ENCODE data around the gene GUK1.

Gene GUK1

GRCh38 chr1:228134591-228134990, 5.5 kb upstream of the GUK1 start:
- WGBS, result 88% methylated on average over 12 of the region's 12 CpGs
- Histone ChIP-seq H3K9me3 (ENCODE audit: control insufficient read depth, low read length) (no peaks in the 10 kb centered on the region), H2BK15ac (ENCODE audit: low read depth, poor library complexity, severe bottlenecking) (no peak overlapping the region), H3K18ac (ENCODE audit: low read depth in 1 of 2, low read length in 2 of 2) (no peak overlapping the region), H3K9ac (ENCODE audit: low read length) (no peak overlapping the region), H3K4me3 (ENCODE audit: insufficient read depth in 1 of 2, low read depth in 1 of 2, low read length in 2 of 2) (peak overlapping the region in 1 of 2 experiments; percentile 2), H3K79me1 (replicated peaks; ENCODE audit: low read length, poor library complexity, severe bottlenecking) (no peaks in the 10 kb centered on the region), H2BK5ac (ENCODE audit: low read depth, low read length, poor library complexity, severe bottlenecking) (no peak overlapping the region), H3K27ac (ENCODE audit: low read length, poor library complexity, severe bottlenecking) (no peak overlapping the region), H2BK12ac (ENCODE audit: low read length in 2 of 2) (no peak overlapping the region), H3K4me1 (ENCODE audit: control insufficient read depth, insufficient read depth, low read depth, low read length) (peaks cover 2% of the 10 kb centered on the region), H3K36me3 (ENCODE audit: control insufficient read depth in 1 of 2, insufficient read depth in 2 of 2, low read depth in 1 of 2, low read length in 2 of 2) (no peaks in the 10 kb centered on the region), H4K8ac (ENCODE audit: low read length) (no peak overlapping the region), H2BK120ac (ENCODE audit: low read depth, low read length) (no peak overlapping the region), H3K4ac (ENCODE audit: low read depth in 1 of 2, low read length in 2 of 2) (no peak overlapping the region), H4K91ac (ENCODE audit: low read length) (no peak overlapping the region), H3K4me2 (ENCODE audit: low read length, poor library complexity, severe bottlenecking) (no peak overlapping the region), H2AFZ (ENCODE audit: low read depth, low read length) (no peak overlapping the region), H3K14ac (ENCODE audit: low read length in 2 of 2) (peak overlapping the region in 1 of 2 experiments; percentile 15), H3K23ac (ENCODE audit: low read length in 2 of 2) (no peak overlapping the region), H3K27me3 (ENCODE audit: control insufficient read depth in 1 of 2, insufficient read depth in 1 of 2, low read length in 2 of 2) (peaks cover 24 to 40% of the 10 kb centered on the region in 2 experiments), H2AK5ac (ENCODE audit: low read length, severe bottlenecking) (no peak overlapping the region)
- DNase-seq, result no peak

- no peak overlapping the region for H4K91ac ChIP-seq (ENCODE audit: low read length)
- H3K36me3 ChIP-seq (ENCODE audit: control insufficient read depth in 1 of 2, insufficient read depth in 2 of 2, low read depth in 1 of 2, low read length in 2 of 2), result peaks cover 0 to 6% of the 10 kb centered on the region in 2 experiments
- no peak overlapping the region for H3K27ac ChIP-seq (ENCODE audit: low read length, poor library complexity, severe bottlenecking)
- no peak overlapping the region for H2BK12ac ChIP-seq (ENCODE audit: low read length in 2 of 2)
- no peak overlapping the region for H2BK120ac ChIP-seq (ENCODE audit: low read depth, low read length)
- no peaks in the 10 kb centered on the region for H3K79me1 ChIP-seq (replicated peaks; ENCODE audit: low read length, poor library complexity, severe bottlenecking)
- H3K4me3 ChIP-seq (ENCODE audit: insufficient read depth in 1 of 2, low read depth in 1 of 2, low read length in 2 of 2), result no peak overlapping the region
- H2AK5ac ChIP-seq (ENCODE audit: low read length, severe bottlenecking), result no peak overlapping the region
- no peak overlapping the region for H3K18ac ChIP-seq (ENCODE audit: low read depth in 1 of 2, low read length in 2 of 2)
- no peak for DNase-seq
- H2BK15ac ChIP-seq (ENCODE audit: low read depth, poor library complexity, severe bottlenecking), result no peak overlapping the region
- no peak overlapping the region for H3K9ac ChIP-seq (ENCODE audit: low read length)
- H3K14ac ChIP-seq (ENCODE audit: low read length in 2 of 2), result no peak overlapping the region
- no peak overlapping the region for H2AFZ ChIP-seq (ENCODE audit: low read depth, low read length)
- no peak overlapping the region for H2BK5ac ChIP-seq (ENCODE audit: low read depth, low read length, poor library complexity, severe bottlenecking)
- no peak overlapping the region for H3K4ac ChIP-seq (ENCODE audit: low read depth in 1 of 2, low read length in 2 of 2)
- H3K4me1 ChIP-seq (ENCODE audit: control insufficient read depth, insufficient read depth, low read depth, low read length), result peaks cover 10% of the 10 kb centered on the region
- H3K4me2 ChIP-seq (ENCODE audit: low read length, poor library complexity, severe bottlenecking), result no peak overlapping the region
- no peaks in the 10 kb centered on the region for H3K9me3 ChIP-seq (ENCODE audit: control insufficient read depth, low read length)
- WGBS, result 60% methylated on average over 1 of the region's 1 CpG
- no peak overlapping the region for H4K8ac ChIP-seq (ENCODE audit: low read length)
- no peak overlapping the region for H3K23ac ChIP-seq (ENCODE audit: low read length in 2 of 2)
- peaks cover 24 to 34% of the 10 kb centered on the region in 2 experiments for H3K27me3 ChIP-seq (ENCODE audit: control insufficient read depth in 1 of 2, insufficient read depth in 1 of 2, low read length in 2 of 2)
These were observed 3.2 kb upstream of the GUK1 start for GRCh38 chr1:228136901-228137300.

GRCh38 chr1:228139406-228139930, 611 bp upstream of the GUK1 start:
- Histone ChIP-seq H3K9ac (ENCODE audit: low read length) (peak overlapping the region; percentile 98), H3K4me2 (ENCODE audit: low read length, poor library complexity, severe bottlenecking) (peak overlapping the region; percentile 72), H3K18ac (ENCODE audit: low read depth in 1 of 2, low read length in 2 of 2) (peak overlapping the region; percentile 54 to 78), H2BK5ac (ENCODE audit: low read depth, low read length, poor library complexity, severe bottlenecking) (no peak overlapping the region), H3K4ac (ENCODE audit: low read depth in 1 of 2, low read length in 2 of 2) (peak overlapping the region in 1 of 2 experiments; percentile 41), H4K8ac (ENCODE audit: low read length) (peak overlapping the region; percentile 94), H2BK15ac (ENCODE audit: low read depth, poor library complexity, severe bottlenecking) (no peak overlapping the region), H2BK12ac (ENCODE audit: low read length in 2 of 2) (no peak overlapping the region), H2BK120ac (ENCODE audit: low read depth, low read length) (peak overlapping the region; percentile 44), H3K79me1 (replicated peaks; ENCODE audit: low read length, poor library complexity, severe bottlenecking) (no peaks in the 10 kb centered on the region), H2AFZ (ENCODE audit: low read depth, low read length) (peak overlapping the region; percentile 65), H3K14ac (ENCODE audit: low read length in 2 of 2) (no peak overlapping the region), H3K4me3 (ENCODE audit: insufficient read depth in 1 of 2, low read depth in 1 of 2, low read length in 2 of 2) (peak overlapping the region; percentile 98 to 99), H3K27ac (ENCODE audit: low read length, poor library complexity, severe bottlenecking) (peak overlapping the region; percentile 43), H2AK5ac (ENCODE audit: low read length, severe bottlenecking) (no peak overlapping the region), H3K4me1 (ENCODE audit: control insufficient read depth, insufficient read depth, low read depth, low read length) (peaks cover 33% of the 10 kb centered on the region), H3K23ac (ENCODE audit: low read length in 2 of 2) (no peak overlapping the region), H3K36me3 (ENCODE audit: control insufficient read depth in 1 of 2, insufficient read depth in 2 of 2, low read depth in 1 of 2, low read length in 2 of 2) (peaks cover 0 to 27% of the 10 kb centered on the region in 2 experiments), H3K9me3 (ENCODE audit: control insufficient read depth, low read length) (no peaks in the 10 kb centered on the region), H4K91ac (ENCODE audit: low read length) (no peak overlapping the region), H3K27me3 (ENCODE audit: control insufficient read depth in 1 of 2, insufficient read depth in 1 of 2, low read length in 2 of 2) (peaks cover 18 to 27% of the 10 kb centered on the region in 2 experiments)
- DNase-seq, result no peak
- WGBS, result 31% methylated on average over 30 of the region's 30 CpGs

GRCh38 chr1:228140724-228141225, 696 bp downstream of the GUK1 start:
- no peaks in the 10 kb centered on the region for H3K9me3 ChIP-seq (ENCODE audit: control insufficient read depth, low read length)
- H3K4me3 ChIP-seq (ENCODE audit: insufficient read depth in 1 of 2, low read depth in 1 of 2, low read length in 2 of 2), result peak overlapping the region; percentile 98 to 99
- H3K23ac ChIP-seq (ENCODE audit: low read length in 2 of 2), result peak overlapping the region in 1 of 2 experiments; percentile 92
- peak overlapping the region; percentile 98 for H3K9ac ChIP-seq (ENCODE audit: low read length)
- peaks cover 1% of the 10 kb centered on the region for H3K79me1 ChIP-seq (replicated peaks; ENCODE audit: low read length, poor library complexity, severe bottlenecking)
- H3K4me2 ChIP-seq (ENCODE audit: low read length, poor library complexity, severe bottlenecking), result peak overlapping the region; percentile 80
- no peak overlapping the region for H4K8ac ChIP-seq (ENCODE audit: low read length)
- no peak overlapping the region for H2AK5ac ChIP-seq (ENCODE audit: low read length, severe bottlenecking)
- no peak overlapping the region for H2BK5ac ChIP-seq (ENCODE audit: low read depth, low read length, poor library complexity, severe bottlenecking)
- H3K18ac ChIP-seq (ENCODE audit: low read depth in 1 of 2, low read length in 2 of 2), result peak overlapping the region in 1 of 2 experiments; percentile 97
- H3K36me3 ChIP-seq (ENCODE audit: control insufficient read depth in 1 of 2, insufficient read depth in 2 of 2, low read depth in 1 of 2, low read length in 2 of 2), result peaks cover 5 to 40% of the 10 kb centered on the region in 2 experiments
- 19% methylated on average over 25 of the region's 25 CpGs for WGBS
- H3K4ac ChIP-seq (ENCODE audit: low read depth in 1 of 2, low read length in 2 of 2), result peak overlapping the region; percentile 73 to 95
- H4K91ac ChIP-seq (ENCODE audit: low read length), result peak overlapping the region; percentile 99
- no peak overlapping the region for H2BK12ac ChIP-seq (ENCODE audit: low read length in 2 of 2)
- H3K27me3 ChIP-seq (ENCODE audit: control insufficient read depth in 1 of 2, insufficient read depth in 1 of 2, low read length in 2 of 2), result peaks cover 10 to 14% of the 10 kb centered on the region in 2 experiments
- H2AFZ ChIP-seq (ENCODE audit: low read depth, low read length), result peak overlapping the region; percentile 84
- peaks cover 35% of the 10 kb centered on the region for H3K4me1 ChIP-seq (ENCODE audit: control insufficient read depth, insufficient read depth, low read depth, low read length)
- DNase-seq, result no peak
- peak overlapping the region in 1 of 2 experiments; percentile 23 for H3K14ac ChIP-seq (ENCODE audit: low read length in 2 of 2)
- H2BK15ac ChIP-seq (ENCODE audit: low read depth, poor library complexity, severe bottlenecking), result no peak overlapping the region
- no peak overlapping the region for H2BK120ac ChIP-seq (ENCODE audit: low read depth, low read length)
- H3K27ac ChIP-seq (ENCODE audit: low read length, poor library complexity, severe bottlenecking), result no peak overlapping the region
